GM10248 (cell line): ENCODE data around the gene SBSN.

Experiments used
- CTCF ChIA-PET: fragments of 300-600 bp; sonication (Branson Sonifier 250); formaldehyde crosslinking; extraction: SDS; loops from one replicate; lab custom pipeline; 2021; ENCODE audit warnings: antibody characterized with exemption; lab: Yijun Ruan, JAX
- POLR2A ChIA-PET: fragments of 350-650 bp; sonication (Branson Sonifier 250); formaldehyde crosslinking; extraction: SDS; loops from one replicate; lab custom pipeline; 2020; ENCODE audit warnings: antibody characterized with exemption; lab: Yijun Ruan, JAX
- DNase-seq: peaks from one replicate; pipeline ENCODE4 v3.0.0; 2012; ENCODE audit errors: extremely low spot score
- CTCF ChIP-seq: IDR thresholded peaks from 2 replicates; pipeline ENCODE4 v1.5.1; 2012; ENCODE audit warnings: mild to moderate bottlenecking, low read depth; ENCODE audit errors: extremely low read depth, missing control alignments, control extremely low read depth

The SBSN gene

GRCh38 chr19:35495107-35496064, 32.7 kb downstream of the SBSN start:
- CTCF ChIA-PET: interaction anchor here (0.6 to 8.0 kb wide), 67 partner anchors 10 to 359 kb away, joined by 3 to 126 read pairs (median 5); partner anchors contain the start of genes CD22, FFAR1, FFAR3 and HAUS5
- peak; percentile 92 for DNase-seq
- TF ChIP-seq CTCF: peak; percentile 96

GRCh38 chr19:35493971-35494370, 34.1 kb downstream of the SBSN start:
- POLR2A ChIA-PET: no interaction called here
- no peak for DNase-seq
- no peak for TF ChIP-seq CTCF
- CTCF ChIA-PET: interaction anchor here (1.7 to 8.0 kb wide), 5 partner anchors 13 to 143 kb away, joined by 6 to 126 read pairs (median 24); no protein-coding TSS in a partner anchor

More at GRCh38 chr19:35495107-35496064, 32.7 kb downstream of the SBSN start:
- POLR2A ChIA-PET: interaction anchor here (0.6 to 1.0 kb wide), 3 partner anchors 35 to 143 kb away, joined by 3 to 4 read pairs (median 3); no protein-coding TSS in a partner anchor

- CTCF ChIA-PET: interaction anchor here (0.8 to 8.0 kb wide), 9 partner anchors 12 to 138 kb away, joined by 3 to 94 read pairs (median 5); partner anchors contain the start of gene FFAR3
- no peak for DNase-seq
- no peak for TF ChIP-seq CTCF
- POLR2A ChIA-PET: no interaction called here
Measured at GRCh38 chr19:35491836-35492360, 36.2 kb downstream of the SBSN start.

GRCh38 chr19:35490364-35490763, 37.7 kb downstream of the SBSN start, which contains the start of gene KRTDAP:
TSS of gene KRTDAP (minus strand) at chr19:35490464. CDS start at chr19:35490442, 22 bp downstream.
- CTCF ChIA-PET: interaction anchor here (0.9 to 8.0 kb wide), 5 partner anchors 18 to 137 kb away, joined by 4 to 94 read pairs (median 7); partner anchors contain the start of gene FFAR3
- POLR2A ChIA-PET: interaction anchor here (1.0 kb wide), 1 partner anchor 20 kb away, joined by 3 read pairs; no protein-coding TSS in a partner anchor
- DNase-seq: no peak
- no peak for TF ChIP-seq CTCF

GRCh38 chr19:35488677-35489076, 39.4 kb downstream of the SBSN start:
- POLR2A ChIA-PET: no interaction called here
- no peak for DNase-seq
- CTCF ChIA-PET: interaction anchor here (1.3 to 6.3 kb wide), 4 partner anchors 8 to 83 kb away, joined by 3 to 63 read pairs (median 5); no protein-coding TSS in a partner anchor
- no peak for TF ChIP-seq CTCF

GRCh38 chr19:35487656-35488182, 40.4 kb downstream of the SBSN start:
- no peak for TF ChIP-seq CTCF
- POLR2A ChIA-PET: no interaction called here
- CTCF ChIA-PET: interaction anchor here (1.1 to 6.3 kb wide), 7 partner anchors 9 to 218 kb away, joined by 3 to 63 read pairs (median 9); no protein-coding TSS in a partner anchor
- DNase-seq: no peak
